ENCODE results near the gene SNX32.
"Not testable (repeated sequence)": the region's sequence is repeated elsewhere in the genome, so short reads cannot be mapped to it uniquely, and the experiment has no call there.

SNX32 gene

GRCh38 chr11:65844231-65844872, 10.6 kb downstream of the SNX32 start:
- CTCF ChIA-PET = interaction anchor here (0.6 to 1.6 kb wide), 2 partner anchors 28 to 132 kb away, joined by 4 read pairs; partner anchors contain the start of gene KAT5
- Histone ChIP-seq H3K9me3 (ENCODE audit: control insufficient read depth, insufficient read depth, low read depth, low read length) (no peaks in the 10 kb centered on the region), H3K27ac (ENCODE audit: extremely low read depth, low read depth, low read length) (no peak overlapping the region), H3K4me3 (ENCODE audit: low read depth, low read length) (no peak overlapping the region), H3K36me3 (ENCODE audit: control insufficient read depth in 2 of 2, insufficient read depth in 1 of 2, low read length in 2 of 2) (no peaks in the 10 kb centered on the region), H3K4me1 (ENCODE audit: control insufficient read depth, insufficient read depth, low read length) (no peaks in the 10 kb centered on the region)
- POLR2A ChIA-PET = interaction anchor here (1.0 to 1.5 kb wide), 2 partner anchors 8 to 14 kb away, joined by 3 to 4 read pairs; partner anchors contain the start of gene CFL1
- TF ChIP-seq ZNF175 (tag by site-specific recombination; IDR thresholded peaks at IDR 0.05) (no peak), PATZ1 (tag by site-specific recombination; IDR thresholded peaks at IDR 0.05) (no peak), ZNF221 (tag by site-specific recombination; IDR thresholded peaks at IDR 0.05; ENCODE audit: borderline replicate concordance) (no peak), ZNF24 (tag by site-specific recombination; IDR thresholded peaks at IDR 0.05) (no peak)

- CTCF ChIA-PET = interaction anchor here (1.2 to 1.7 kb wide), 3 partner anchors 12 to 29 kb away, joined by 3 to 7 read pairs (median 5); partner anchors contain the start of gene MUS81
- Histone ChIP-seq H3K27ac (ENCODE audit: extremely low read depth, low read depth, low read length) (no peak overlapping the region), H3K9me3 (ENCODE audit: control insufficient read depth, insufficient read depth, low read depth, low read length) (no peaks in the 10 kb centered on the region), H3K4me3 (ENCODE audit: low read depth, low read length) (no peak overlapping the region), H3K4me1 (ENCODE audit: control insufficient read depth, insufficient read depth, low read length) (no peaks in the 10 kb centered on the region), H3K36me3 (ENCODE audit: control insufficient read depth in 2 of 2, insufficient read depth in 1 of 2, low read length in 2 of 2) (peaks cover 0 to 16% of the 10 kb centered on the region in 2 experiments; a peak in 1 of 3 replicates)
- TF ChIP-seq ZNF624 (tag by site-specific recombination; IDR thresholded peaks at IDR 0.05) = no peak
- TF ChIP-seq KLF7 (tag by site-specific recombination; IDR thresholded peaks at IDR 0.05; ENCODE audit: borderline replicate concordance) = no peak
- TF ChIP-seq ZNF596 (tag by site-specific recombination; IDR thresholded peaks at IDR 0.05) = no peak
- no peak for TF ChIP-seq ZNF623 (tag by site-specific recombination; IDR thresholded peaks at IDR 0.05)
- no peak for TF ChIP-seq ZNF155 (tag by site-specific recombination; IDR thresholded peaks at IDR 0.05)
- POLR2A ChIA-PET = interaction anchor here (0.5 to 2.5 kb wide), 4 partner anchors 9 to 120 kb away, joined by 3 to 14 read pairs (median 4); partner anchors contain the start of gene CFL1
Measured at GRCh38 chr11:65847746-65848145, 14.0 kb downstream of the SNX32 start.

DNA sequence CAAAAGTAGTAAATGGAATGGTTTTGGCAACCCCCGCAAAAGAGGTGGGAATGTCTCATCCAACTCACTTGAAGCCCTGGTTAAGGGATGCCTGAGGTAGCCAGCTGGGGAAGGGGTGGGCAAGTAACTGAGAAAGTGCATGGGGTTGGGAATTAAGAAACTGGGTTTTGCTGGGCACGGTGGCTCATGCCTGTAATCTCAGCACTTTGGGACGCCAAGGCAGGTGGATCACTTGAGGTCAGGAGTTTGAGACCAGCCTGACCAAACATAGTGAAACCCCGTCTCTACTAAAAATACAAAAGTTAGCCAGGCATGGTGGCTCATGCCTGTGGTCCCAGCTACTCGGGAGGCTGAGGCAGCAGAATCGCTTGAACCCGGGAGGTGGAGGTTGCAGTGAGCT, 14.9 kb downstream of the SNX32 start:
- ChIA-PET CTCF (interaction anchor here (0.7 to 4.5 kb wide), 3 partner anchors 11 to 265 kb away, joined by 3 to 22 read pairs (median 9); partner anchors contain the start of gene MUS81), POLR2A (interaction anchor here (0.7 to 4.3 kb wide), 4 partner anchors 10 to 305 kb away, joined by 3 to 33 read pairs (median 9); partner anchors contain the start of genes CFL1 and MUS81)
- H3K4me1 ChIP-seq (ENCODE audit: control insufficient read depth, insufficient read depth, low read length); H3K4me3 ChIP-seq (ENCODE audit: low read depth, low read length); H3K9me3 ChIP-seq (ENCODE audit: control insufficient read depth, insufficient read depth, low read depth, low read length); H3K27ac ChIP-seq (ENCODE audit: extremely low read depth, low read depth, low read length): not testable (repeated sequence)
- H3K36me3 ChIP-seq (ENCODE audit: control insufficient read depth in 2 of 2, insufficient read depth in 1 of 2, low read length in 2 of 2) = peaks cover 0 to 25% of the 10 kb centered on the region in 2 experiments; a peak in 1 of 3 replicates

DNA sequence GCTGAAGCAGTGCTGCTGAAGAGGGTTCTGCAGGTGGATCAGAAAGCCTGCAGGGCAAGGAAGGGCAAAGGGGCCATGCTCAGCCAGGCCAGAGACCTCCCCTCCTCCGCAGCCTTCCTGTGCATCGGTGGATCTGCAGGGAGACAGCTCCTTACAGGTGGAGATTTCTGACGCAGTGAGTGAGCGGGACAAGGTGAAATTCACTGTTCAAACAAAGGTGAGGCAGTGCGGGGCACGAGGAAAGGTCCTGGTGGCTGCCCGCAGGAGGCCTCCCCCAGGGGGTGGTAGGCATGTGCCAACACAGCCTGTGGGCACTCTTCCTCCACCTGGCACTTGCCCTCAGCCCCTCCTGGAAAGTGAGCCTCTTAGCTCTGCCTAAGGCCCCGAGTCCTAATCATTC, 15.6 kb downstream of the SNX32 start:
- Histone ChIP-seq H3K4me1 (ENCODE audit: control insufficient read depth, insufficient read depth, low read length) (no peaks in the 10 kb centered on the region), H3K9me3 (ENCODE audit: control insufficient read depth, insufficient read depth, low read depth, low read length) (no peaks in the 10 kb centered on the region), H3K4me3 (ENCODE audit: low read depth, low read length) (no peak overlapping the region), H3K36me3 (ENCODE audit: control insufficient read depth in 2 of 2, insufficient read depth in 1 of 2, low read length in 2 of 2) (peaks cover 0 to 32% of the 10 kb centered on the region in 2 experiments; a peak in 1 of 3 replicates), H3K27ac (ENCODE audit: extremely low read depth, low read depth, low read length) (no peak overlapping the region)
- CTCF ChIA-PET = interaction anchor here (2.3 to 4.5 kb wide), 2 partner anchors 11 to 36 kb away, joined by 9 to 22 read pairs; partner anchors contain the start of gene MUS81
- POLR2A ChIA-PET = interaction anchor here (1.0 to 4.3 kb wide), 5 partner anchors 9 to 22 kb away, joined by 3 to 33 read pairs (median 3); partner anchors contain the start of genes CFL1, MUS81 and SNX32
- TF ChIP-seq ZNF354C (tag by site-specific recombination; IDR thresholded peaks at IDR 0.05; ENCODE audit: borderline replicate concordance, low read depth) = no peak
- TF ChIP-seq ZIC2 (tag by site-specific recombination; IDR thresholded peaks at IDR 0.05) = no peak
- no peak for TF ChIP-seq ZNF664 (tag by site-specific recombination; IDR thresholded peaks at IDR 0.05)
- TF ChIP-seq ZNF558 (tag by site-specific recombination; IDR thresholded peaks at IDR 0.05) = no peak
- no peak for TF ChIP-seq ZNF776 (tag by site-specific recombination; IDR thresholded peaks at IDR 0.05; ENCODE audit: borderline replicate concordance)
- TF ChIP-seq, protein P1, sequence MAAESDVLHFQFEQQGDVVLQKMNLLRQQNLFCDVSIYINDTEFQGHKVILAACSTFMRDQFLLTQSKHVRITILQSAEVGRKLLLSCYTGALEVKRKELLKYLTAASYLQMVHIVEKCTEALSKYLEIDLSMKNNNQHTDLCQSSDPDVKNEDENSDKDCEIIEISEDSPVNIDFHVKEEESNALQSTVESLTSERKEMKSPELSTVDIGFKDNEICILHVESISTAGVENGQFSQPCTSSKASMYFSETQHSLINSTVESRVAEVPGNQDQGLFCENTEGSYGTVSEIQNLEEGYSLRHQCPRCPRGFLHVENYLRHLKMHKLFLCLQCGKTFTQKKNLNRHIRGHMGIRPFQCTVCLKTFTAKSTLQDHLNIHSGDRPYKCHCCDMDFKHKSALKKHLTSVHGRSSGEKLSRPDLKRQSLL (tag by site-specific recombination; IDR thresholded peaks at IDR 0.05) = no peak
- TF ChIP-seq ZNF701 (tag by site-specific recombination; IDR thresholded peaks at IDR 0.05) = no peak
- TF ChIP-seq ZNF560 (tag by site-specific recombination; IDR thresholded peaks at IDR 0.05; ENCODE audit: borderline replicate concordance) = no peak
- TF ChIP-seq, protein P2, sequence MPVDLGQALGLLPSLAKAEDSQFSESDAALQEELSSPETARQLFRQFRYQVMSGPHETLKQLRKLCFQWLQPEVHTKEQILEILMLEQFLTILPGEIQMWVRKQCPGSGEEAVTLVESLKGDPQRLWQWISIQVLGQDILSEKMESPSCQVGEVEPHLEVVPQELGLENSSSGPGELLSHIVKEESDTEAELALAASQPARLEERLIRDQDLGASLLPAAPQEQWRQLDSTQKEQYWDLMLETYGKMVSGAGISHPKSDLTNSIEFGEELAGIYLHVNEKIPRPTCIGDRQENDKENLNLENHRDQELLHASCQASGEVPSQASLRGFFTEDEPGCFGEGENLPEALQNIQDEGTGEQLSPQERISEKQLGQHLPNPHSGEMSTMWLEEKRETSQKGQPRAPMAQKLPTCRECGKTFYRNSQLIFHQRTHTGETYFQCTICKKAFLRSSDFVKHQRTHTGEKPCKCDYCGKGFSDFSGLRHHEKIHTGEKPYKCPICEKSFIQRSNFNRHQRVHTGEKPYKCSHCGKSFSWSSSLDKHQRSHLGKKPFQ (tag by site-specific recombination; IDR thresholded peaks at IDR 0.05) = no peak
- no peak for TF ChIP-seq ZNF423 (tag by site-specific recombination; IDR thresholded peaks at IDR 0.05)
- no peak for TF ChIP-seq ZNF561 (tag by site-specific recombination; IDR thresholded peaks at IDR 0.05; ENCODE audit: borderline replicate concordance)
- TF ChIP-seq KLF9 (tag by site-specific recombination; IDR thresholded peaks at IDR 0.05; ENCODE audit: low read depth) = no peak

Data from HEK293 (cell line).